ENCODE data around the gene DESI1.

DESI1 gene

GRCh38 chr22:41582694-41583093 lies 38.1 kb downstream of the DESI1 start:
- TF ChIP-seq, protein P1, sequence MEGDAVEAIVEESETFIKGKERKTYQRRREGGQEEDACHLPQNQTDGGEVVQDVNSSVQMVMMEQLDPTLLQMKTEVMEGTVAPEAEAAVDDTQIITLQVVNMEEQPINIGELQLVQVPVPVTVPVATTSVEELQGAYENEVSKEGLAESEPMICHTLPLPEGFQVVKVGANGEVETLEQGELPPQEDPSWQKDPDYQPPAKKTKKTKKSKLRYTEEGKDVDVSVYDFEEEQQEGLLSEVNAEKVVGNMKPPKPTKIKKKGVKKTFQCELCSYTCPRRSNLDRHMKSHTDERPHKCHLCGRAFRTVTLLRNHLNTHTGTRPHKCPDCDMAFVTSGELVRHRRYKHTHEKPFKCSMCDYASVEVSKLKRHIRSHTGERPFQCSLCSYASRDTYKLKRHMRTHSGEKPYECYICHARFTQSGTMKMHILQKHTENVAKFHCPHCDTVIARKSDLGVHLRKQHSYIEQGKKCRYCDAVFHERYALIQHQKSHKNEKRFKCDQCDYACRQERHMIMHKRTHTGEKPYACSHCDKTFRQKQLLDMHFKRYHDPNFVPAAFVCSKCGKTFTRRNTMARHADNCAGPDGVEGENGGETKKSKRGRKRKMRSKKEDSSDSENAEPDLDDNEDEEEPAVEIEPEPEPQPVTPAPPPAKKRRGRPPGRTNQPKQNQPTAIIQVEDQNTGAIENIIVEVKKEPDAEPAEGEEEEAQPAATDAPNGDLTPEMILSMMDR (IDR thresholded peaks at IDR 0.05; ENCODE audit: low read depth, low read length): no peak

GRCh38 chr22:41579997-41580355 lies 40.9 kb downstream of the DESI1 start:
- TF ChIP-seq, protein P1 (IDR thresholded peaks at IDR 0.05; ENCODE audit: low read depth, low read length): no peak
- no peak overlapping the region for H3K4me3 ChIP-seq (ENCODE audit: low read depth, low read length)

More at GRCh38 chr22:41582694-41583093, 38.1 kb downstream of the DESI1 start:
- H3K4me3 ChIP-seq (ENCODE audit: low read depth, low read length): no peak overlapping the region

DNA sequence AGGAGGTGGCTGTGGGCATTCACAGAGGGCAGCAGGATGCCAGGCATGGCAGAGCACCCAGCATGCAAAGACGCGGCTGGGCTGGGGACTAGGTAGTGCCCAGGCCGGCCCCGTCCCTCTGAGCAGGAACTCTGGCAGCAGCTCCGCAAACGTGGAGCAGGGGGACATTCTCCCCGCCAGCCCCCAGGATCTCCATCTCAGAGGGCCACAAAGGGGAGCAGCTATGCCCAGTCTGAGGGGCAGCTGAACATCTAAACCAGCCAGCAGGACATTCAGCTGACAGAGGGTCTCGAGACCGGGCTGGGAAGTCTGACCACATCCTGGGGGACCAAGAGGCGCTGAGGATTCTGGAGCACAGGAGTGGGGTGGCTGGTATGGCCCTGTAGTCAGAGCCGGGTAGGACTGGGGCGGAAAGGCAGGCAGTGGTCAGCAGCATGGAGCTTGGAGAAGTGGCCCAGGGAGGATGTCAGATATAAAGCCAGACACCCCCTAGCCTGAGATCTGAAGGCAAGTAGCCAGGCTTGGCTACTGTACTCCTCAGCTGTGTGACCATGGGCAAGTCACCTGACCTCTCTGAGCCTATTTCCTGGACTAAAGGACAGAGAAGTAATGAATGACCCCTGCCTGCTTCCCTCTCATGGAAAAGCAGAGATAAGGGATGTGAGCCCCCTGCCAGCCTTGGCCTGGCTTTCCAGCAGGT lies 41.4 kb downstream of the DESI1 start:
- TF ChIP-seq, protein P1 (IDR thresholded peaks at IDR 0.05; ENCODE audit: low read depth, low read length): no peak
- H3K4me3 ChIP-seq (ENCODE audit: low read depth, low read length): no peak overlapping the region

GRCh38 chr22:41578818-41579217 lies 42.0 kb downstream of the DESI1 start:
- H3K4me3 ChIP-seq (ENCODE audit: low read depth, low read length): no peak overlapping the region
- TF ChIP-seq, protein P1 (IDR thresholded peaks at IDR 0.05; ENCODE audit: low read depth, low read length): no peak

DNA sequence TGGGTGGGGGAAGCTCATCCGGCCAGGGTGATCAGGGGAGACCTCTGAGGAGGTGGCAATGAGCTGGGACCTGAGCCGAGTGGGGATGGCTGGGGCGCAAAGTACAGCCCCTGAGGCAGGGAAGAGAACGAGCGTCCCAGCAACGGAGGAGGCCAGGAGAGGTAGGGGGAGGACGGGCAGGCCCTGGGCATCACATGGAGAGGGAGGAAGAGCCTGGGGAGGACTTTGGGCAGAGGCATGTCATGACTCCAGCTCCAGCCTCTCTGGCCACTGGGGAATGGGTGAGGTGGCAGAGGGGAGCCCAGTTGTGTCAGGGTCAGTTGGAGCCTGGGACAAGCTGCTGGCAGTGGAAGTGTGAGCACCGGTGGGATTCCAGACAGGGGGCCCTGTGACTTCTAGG lies 42.7 kb downstream of the DESI1 start:
- no peak overlapping the region for H3K4me3 ChIP-seq (ENCODE audit: low read depth, low read length)
- TF ChIP-seq, protein P1 (IDR thresholded peaks at IDR 0.05; ENCODE audit: low read depth, low read length): no peak

DNA sequence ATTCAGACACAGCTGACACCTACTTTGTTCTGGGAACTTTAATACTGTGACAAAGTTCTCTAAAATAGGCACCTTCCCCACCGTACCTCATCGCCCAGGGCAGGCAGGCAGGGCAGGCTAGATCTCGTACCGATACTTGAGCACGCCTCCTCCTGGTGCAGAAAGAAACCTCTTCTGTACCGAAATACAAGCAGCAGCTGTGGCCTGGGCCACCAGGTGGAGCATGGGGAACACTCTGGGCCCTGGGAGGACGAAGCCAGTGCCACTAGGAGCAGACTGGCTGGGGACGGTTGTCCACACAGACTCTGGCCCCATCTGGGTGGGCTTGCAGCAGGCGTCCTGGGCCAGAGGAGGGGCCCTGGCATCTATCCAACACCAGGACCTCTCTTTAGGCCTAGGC lies 44.0 kb downstream of the DESI1 start:
- TF ChIP-seq, protein P1 (IDR thresholded peaks at IDR 0.05; ENCODE audit: low read depth, low read length): peak; percentile 64
- no peak overlapping the region for H3K4me3 ChIP-seq (ENCODE audit: low read depth, low read length)

DNA sequence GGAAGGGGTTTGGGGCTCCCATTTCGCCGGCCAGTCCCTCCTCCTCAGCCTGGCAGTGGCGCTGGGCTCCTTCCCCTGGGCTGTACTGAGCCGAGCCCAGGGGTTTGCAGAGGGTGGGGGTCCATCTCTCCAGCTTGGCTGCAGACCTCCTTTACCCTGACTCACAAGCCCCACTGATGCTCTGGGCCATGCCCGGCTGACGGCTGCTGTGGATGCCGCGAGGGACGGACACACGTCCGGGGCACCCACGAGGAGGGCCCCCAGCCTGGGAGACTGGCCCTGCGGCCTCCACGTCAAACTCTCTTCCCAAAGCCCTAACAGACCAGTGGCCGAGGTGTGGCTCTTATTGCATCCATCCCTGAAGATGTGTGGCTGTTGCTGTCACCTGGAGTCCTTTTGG lies 45.3 kb downstream of the DESI1 start:
- TF ChIP-seq, protein P1 (IDR thresholded peaks at IDR 0.05; ENCODE audit: low read depth, low read length): no peak
- no peak overlapping the region for H3K4me3 ChIP-seq (ENCODE audit: low read depth, low read length)
